GM13976 (cell line): ENCODE data around the gene ZNRF3.
"Not testable (repeated sequence)": the region's sequence is repeated elsewhere in the genome, so short reads cannot be mapped to it uniquely, and the experiment has no call there.

Source experiments
- DNase-seq: peaks from one replicate; pipeline ENCODE4 v3.0.0; 2012; ENCODE audit warnings: low spot score
- CTCF ChIP-seq: IDR thresholded peaks from 2 replicates; pipeline ENCODE4 v1.5.1; 2012; ENCODE audit warnings: borderline replicate concordance, mild to moderate bottlenecking; ENCODE audit not compliant: insufficient read depth; ENCODE audit errors: extremely low read depth, missing control alignments, control extremely low read depth
- in situ Hi-C: fragments of 300-500 bp; cut with MboI; formaldehyde crosslinking; loops from one replicate; pipeline ENCODE4 v1.12.0; 2022; ENCODE audit warnings: low sequenced_read_pairs, mixed read lengths, inconsistent platforms; ENCODE audit not compliant: unreplicated experiment

ZNRF3 gene

GRCh38 chr22:28948424-28948823, 65.1 kb downstream of the ZNRF3 start:
- DNase-seq, result no peak
- no peak for TF ChIP-seq CTCF
- in situ Hi-C loops, result no loop called here

GRCh38 chr22:28948860-28949551, 65.6 kb downstream of the ZNRF3 start:
- in situ Hi-C loops, DNase-seq: not testable (repeated sequence)

GRCh38 chr22:28949788-28950187, 66.4 kb downstream of the ZNRF3 start:
- no peak for DNase-seq
- no peak for TF ChIP-seq CTCF
- in situ Hi-C loops, result no loop called here

GRCh38 chr22:28950617-28951411, 67.4 kb downstream of the ZNRF3 start:
- in situ Hi-C loops, result no loop called here
- TF ChIP-seq CTCF, result no peak
- DNase-seq, result no peak

GRCh38 chr22:28951530-28951929, 68.2 kb downstream of the ZNRF3 start:
- DNase-seq, result no peak
- in situ Hi-C loops, result no loop called here
- no peak for TF ChIP-seq CTCF

- no peak for TF ChIP-seq CTCF
- in situ Hi-C loops, result no loop called here
- no peak for DNase-seq
Measured at GRCh38 chr22:28951969-28952521, 68.7 kb downstream of the ZNRF3 start.

GRCh38 chr22:28952857-28953256, 69.5 kb downstream of the ZNRF3 start:
- DNase-seq, result no peak
- in situ Hi-C loops, result no loop called here
- TF ChIP-seq CTCF, result no peak
